Peyer's patch (tissue), 4 donors: ENCODE results near the gene SYPL1. TPM values are rescaled to one million over a fixed set of nuclear protein-coding genes. Genes with fewer than 3 reads are reported as not detected.

Experiments
- DNase-seq, 3 donors: peaks; one replicate each; pipeline ENCODE4 v3.0.0-alpha.2; 2017 to 2019
- H3K27ac ChIP-seq, 4 donors: fragments of 200-600 bp; sonication (generic); one replicate each; pipeline ENCODE4 v1.5.1; 2016 to 2019
- H3K27me3 ChIP-seq, 2 donors: fragments of 200-600 bp; sonication (generic); one replicate each; pipeline ENCODE4 v1.5.1; 2019
- H3K36me3 ChIP-seq, 3 donors: fragments of 200-600 bp; sonication (generic); one replicate each; pipeline ENCODE4 v1.5.1; 2016 to 2019
- H3K4me1 ChIP-seq, 4 donors: fragments of 200-600 bp; sonication (generic); one replicate each; pipeline ENCODE4 v1.5.1; 2016 to 2019
- H3K4me3 ChIP-seq, 4 donors: fragments of 200-600 bp; sonication (generic); 1 replicate in 3 of 4; 2 replicates in 1 of 4; pipeline ENCODE4 v1.5.1; 2016 to 2019; ENCODE audit warnings: mild to moderate bottlenecking in 1 of 4
- H3K9me3 ChIP-seq, 4 donors: fragments of 200-600 bp; sonication (generic); one replicate each; pipeline ENCODE4 v1.5.1; 2016 to 2019; ENCODE audit warnings: mild to moderate bottlenecking in 1 of 4
- POLR2A ChIP-seq, 2 donors: fragments of 450-650 bp; IDR thresholded peaks; one replicate each; pipeline ENCODE4 v1.5.1; 2017; ENCODE audit warnings: antibody characterized with exemption in 2 of 2, mild to moderate bottlenecking in 2 of 2, moderate library complexity in 2 of 2
- total RNA-seq, 4 donors: library from RNA; depleted of rRNA; stranded (reverse); fragments of >200 nt; gene quantifications; one replicate each; pipeline ENCODE4 v1.1.0, GENCODE V29; 2016
- TF ChIP-seq, protein P1 (sequence below), 6 experiments: fragments of 450-650 bp in 4 of 6; fragments of 200-600 bp in 2 of 6; sonication (generic) in 1 of 6; IDR thresholded peaks; one replicate each; pipeline ENCODE4 v1.5.1; 2017 to 2019; ENCODE audit warnings: antibody characterized with exemption in 6 of 6, mild to moderate bottlenecking in 3 of 6, moderate library complexity in 1 of 6

Gene SYPL1
- total RNA-seq, 4 donors from 2014 or later, result 45.2 to 77.6 (median 53.3) TPM

DNA sequence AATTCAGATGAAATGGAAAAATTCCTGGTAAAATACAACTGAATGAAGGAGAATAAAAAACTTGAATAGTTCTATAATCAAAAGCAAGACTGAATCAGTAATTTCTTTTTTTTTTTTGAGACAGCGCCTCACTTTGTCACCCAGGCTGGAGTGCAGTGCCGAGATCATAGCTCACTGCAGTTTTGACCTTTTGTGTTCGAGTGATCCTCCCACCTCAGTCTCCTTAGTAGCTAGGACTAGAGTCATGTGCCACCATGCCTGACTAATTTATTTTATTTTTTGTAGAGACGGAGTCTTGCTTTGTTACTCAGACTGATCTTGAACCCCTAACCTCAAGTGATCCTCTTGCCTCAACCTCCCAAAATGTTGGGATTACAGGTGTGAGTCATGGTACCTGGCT is 26.1 kb downstream of the SYPL1 start:
- no peak for DNase-seq

DNA sequence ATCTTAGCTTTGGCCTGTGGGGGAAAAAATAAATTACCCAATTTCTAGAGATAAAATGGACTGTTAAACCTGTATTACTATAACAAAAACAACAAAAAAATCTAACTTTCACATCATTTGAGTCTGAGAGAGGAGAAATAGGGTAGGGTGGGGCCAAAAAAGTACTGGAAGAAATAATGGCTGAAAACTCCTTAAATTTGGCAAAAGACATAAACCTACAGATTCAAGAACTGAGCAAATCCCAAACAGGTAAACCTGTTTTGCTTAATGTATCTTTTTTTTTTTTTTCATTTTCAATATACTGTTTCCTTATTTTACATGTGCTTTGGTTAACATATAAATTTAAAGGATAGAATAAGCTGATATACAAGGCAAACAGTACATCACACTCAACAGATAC is 27.1 kb downstream of the SYPL1 start:
- TF ChIP-seq POLR2A (IDR thresholded peaks at IDR 0.05), result no peak
- TF ChIP-seq, protein P1, sequence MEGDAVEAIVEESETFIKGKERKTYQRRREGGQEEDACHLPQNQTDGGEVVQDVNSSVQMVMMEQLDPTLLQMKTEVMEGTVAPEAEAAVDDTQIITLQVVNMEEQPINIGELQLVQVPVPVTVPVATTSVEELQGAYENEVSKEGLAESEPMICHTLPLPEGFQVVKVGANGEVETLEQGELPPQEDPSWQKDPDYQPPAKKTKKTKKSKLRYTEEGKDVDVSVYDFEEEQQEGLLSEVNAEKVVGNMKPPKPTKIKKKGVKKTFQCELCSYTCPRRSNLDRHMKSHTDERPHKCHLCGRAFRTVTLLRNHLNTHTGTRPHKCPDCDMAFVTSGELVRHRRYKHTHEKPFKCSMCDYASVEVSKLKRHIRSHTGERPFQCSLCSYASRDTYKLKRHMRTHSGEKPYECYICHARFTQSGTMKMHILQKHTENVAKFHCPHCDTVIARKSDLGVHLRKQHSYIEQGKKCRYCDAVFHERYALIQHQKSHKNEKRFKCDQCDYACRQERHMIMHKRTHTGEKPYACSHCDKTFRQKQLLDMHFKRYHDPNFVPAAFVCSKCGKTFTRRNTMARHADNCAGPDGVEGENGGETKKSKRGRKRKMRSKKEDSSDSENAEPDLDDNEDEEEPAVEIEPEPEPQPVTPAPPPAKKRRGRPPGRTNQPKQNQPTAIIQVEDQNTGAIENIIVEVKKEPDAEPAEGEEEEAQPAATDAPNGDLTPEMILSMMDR (IDR thresholded peaks at IDR 0.05), result no peak
- Histone ChIP-seq H3K27ac (no peak overlapping the region), H3K4me1 (no peaks in the 10 kb centered on the region), H3K4me3 (no peak overlapping the region), H3K9me3 (no peaks in the 10 kb centered on the region), H3K36me3 (peaks cover 0 to 17% (median 0%) of the 10 kb centered on the region in 3 donors), H3K27me3 (no peaks in the 10 kb centered on the region)
- no peak for DNase-seq

More for the DNA sequence above, 26.1 kb downstream of the SYPL1 start:
- no peaks in the 10 kb centered on the region for H3K9me3 ChIP-seq
- TF ChIP-seq, protein P1 (IDR thresholded peaks at IDR 0.05), result no peak
- TF ChIP-seq POLR2A (IDR thresholded peaks at IDR 0.05), result no peak
- H3K27ac ChIP-seq, result no peak overlapping the region
- no peaks in the 10 kb centered on the region for H3K27me3 ChIP-seq
- no peak overlapping the region for H3K4me3 ChIP-seq
- H3K4me1 ChIP-seq, result no peaks in the 10 kb centered on the region
- peaks cover 0 to 25% (median 0%) of the 10 kb centered on the region in 3 donors for H3K36me3 ChIP-seq

DNA sequence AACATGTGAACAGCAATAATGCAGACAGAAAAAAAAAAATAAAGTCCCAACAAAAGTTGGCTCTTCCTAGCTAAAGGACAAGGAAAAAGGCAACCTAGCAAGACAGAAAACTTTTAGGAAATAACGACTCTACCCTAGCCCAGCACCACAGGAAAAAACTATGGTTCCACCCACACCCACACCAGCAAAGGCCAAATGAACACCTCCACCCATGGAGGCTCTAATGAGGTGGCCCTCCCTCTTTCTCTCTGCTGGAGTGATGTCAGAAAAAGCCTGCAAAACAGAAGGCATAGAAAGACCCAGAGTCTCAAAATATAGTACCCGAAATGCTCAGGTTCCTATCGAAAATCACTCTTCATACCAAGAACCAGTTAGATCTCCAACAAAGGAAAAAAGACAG is 28.4 kb downstream of the SYPL1 start:
- no peaks in the 10 kb centered on the region for H3K9me3 ChIP-seq

DNA sequence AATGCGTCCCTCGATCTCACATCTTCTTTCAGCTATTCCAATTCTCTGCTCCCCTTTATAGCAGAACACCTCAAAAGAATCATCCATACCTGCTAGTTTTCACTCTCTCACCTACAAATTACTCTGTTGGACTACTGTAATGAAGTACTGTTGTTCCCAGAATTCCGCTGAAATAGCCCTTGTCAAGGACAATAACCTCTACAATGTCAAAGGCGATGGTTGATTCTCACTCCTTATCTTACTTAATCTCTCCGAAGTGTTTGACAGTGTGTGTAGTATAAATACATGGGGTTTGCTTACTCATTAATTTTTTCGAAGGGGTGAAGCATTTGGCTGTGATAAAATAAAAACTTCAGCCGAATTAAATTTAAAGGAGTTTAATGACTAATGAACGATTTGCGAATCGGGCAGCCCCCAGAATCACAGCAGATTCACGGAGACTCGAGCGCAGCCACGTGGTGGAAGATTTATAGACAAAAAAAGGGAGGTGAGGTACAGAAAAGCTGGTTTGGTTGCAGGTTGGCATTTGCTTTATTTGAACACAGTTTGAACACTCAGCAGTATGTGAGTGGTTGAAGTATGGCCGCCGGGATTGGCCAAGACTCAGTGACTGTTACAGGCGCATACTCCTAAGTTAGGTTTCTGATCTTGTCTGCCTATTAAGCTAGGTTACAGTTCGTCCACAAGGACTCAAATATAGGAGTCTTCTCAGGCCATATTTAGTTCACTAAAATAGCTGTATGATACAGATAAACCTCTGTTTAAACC is 29.8 kb downstream of the SYPL1 start:
- no peaks in the 10 kb centered on the region for H3K9me3 ChIP-seq
- DNase-seq, result no peak
- no peaks in the 10 kb centered on the region for H3K4me1 ChIP-seq
- H3K27ac ChIP-seq, result no peak overlapping the region
- no peaks in the 10 kb centered on the region for H3K36me3 ChIP-seq
- TF ChIP-seq POLR2A (IDR thresholded peaks at IDR 0.05), result no peak
- no peaks in the 10 kb centered on the region for H3K27me3 ChIP-seq
- H3K4me3 ChIP-seq, result no peak overlapping the region

More for the DNA sequence above, 28.4 kb downstream of the SYPL1 start:
- no peak overlapping the region for H3K4me3 ChIP-seq
- H3K27me3 ChIP-seq, result no peaks in the 10 kb centered on the region
- H3K27ac ChIP-seq, result no peak overlapping the region
- H3K36me3 ChIP-seq, result peaks cover 0 to 4% (median 0%) of the 10 kb centered on the region in 3 donors
- no peak for DNase-seq
- H3K4me1 ChIP-seq, result no peaks in the 10 kb centered on the region
- TF ChIP-seq, protein P1 (IDR thresholded peaks at IDR 0.05), result no peak
- TF ChIP-seq POLR2A (IDR thresholded peaks at IDR 0.05), result no peak

DNA sequence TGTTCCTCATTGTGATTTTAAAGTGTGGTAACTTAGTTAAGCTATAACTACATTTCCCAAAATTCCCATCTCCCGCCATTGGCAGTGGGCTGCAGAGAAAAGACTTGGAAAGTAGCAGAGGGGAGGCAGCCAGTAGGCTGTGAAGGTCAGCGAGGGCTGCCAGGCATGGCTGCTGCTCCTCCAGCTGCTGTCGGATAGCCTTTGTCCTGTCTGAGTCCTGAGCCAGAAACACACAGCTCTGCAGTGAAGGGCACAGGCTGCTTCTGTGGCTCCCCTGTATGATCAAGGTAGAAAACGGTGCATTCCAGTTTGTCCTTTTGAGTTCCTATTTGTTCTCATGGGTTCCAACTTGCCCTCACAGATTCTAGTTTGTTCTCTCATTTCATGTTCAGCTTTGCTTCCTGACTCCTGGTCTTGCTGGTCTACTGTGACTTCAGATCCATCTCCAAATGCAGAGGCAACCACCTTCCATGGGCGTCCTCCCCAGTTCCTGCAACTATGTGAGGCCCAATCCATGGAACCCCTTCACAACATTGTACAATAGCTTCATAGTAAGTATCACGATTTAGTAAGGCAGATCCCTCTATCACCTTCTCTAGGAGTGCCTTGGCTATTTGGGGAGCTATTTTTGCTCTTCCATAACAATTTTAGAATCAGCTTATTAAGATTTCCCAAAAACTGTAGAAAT is 31.7 kb downstream of the SYPL1 start:
- H3K4me1 ChIP-seq, result peaks cover 0 to 8% (median 0%) of the 10 kb centered on the region in 4 donors
- no peak overlapping the region for H3K4me3 ChIP-seq
- TF ChIP-seq, protein P1 (IDR thresholded peaks at IDR 0.05), result no peak
- no peak for TF ChIP-seq POLR2A (IDR thresholded peaks at IDR 0.05)
- DNase-seq, result no peak
- no peak overlapping the region for H3K27ac ChIP-seq
- H3K36me3 ChIP-seq, result no peaks in the 10 kb centered on the region
- H3K27me3 ChIP-seq, result no peaks in the 10 kb centered on the region
- no peaks in the 10 kb centered on the region for H3K9me3 ChIP-seq

DNA sequence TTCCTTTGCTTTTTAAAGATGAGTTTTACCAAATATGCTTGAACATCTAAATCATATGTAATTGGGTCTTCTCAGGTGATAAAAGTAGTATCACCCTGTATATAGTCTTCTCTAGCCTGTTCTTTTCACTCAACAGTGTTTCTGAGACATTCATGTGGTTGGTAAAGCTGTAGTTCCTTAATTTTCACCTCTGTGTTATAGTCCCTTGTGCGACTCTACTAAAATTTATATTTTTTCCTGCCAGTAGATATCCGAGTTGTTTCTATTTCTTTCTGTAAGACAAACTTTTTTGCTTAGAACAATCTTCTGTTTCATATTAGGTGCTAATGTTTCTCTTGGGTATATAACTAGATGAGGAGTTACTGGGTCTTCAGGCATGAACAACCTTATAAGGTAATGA is 35.6 kb downstream of the SYPL1 start:
- TF ChIP-seq, protein P1 (IDR thresholded peaks at IDR 0.05), result no peak
- TF ChIP-seq POLR2A (IDR thresholded peaks at IDR 0.05), result no peak
- H3K9me3 ChIP-seq, result no peaks in the 10 kb centered on the region

More for the DNA sequence above, 35.6 kb downstream of the SYPL1 start:
- Histone ChIP-seq H3K27me3 (no peaks in the 10 kb centered on the region), H3K36me3 (no peaks in the 10 kb centered on the region), H3K4me3 (no peak overlapping the region), H3K27ac (peak overlapping the region in 1 of 4 donors; percentile 15), H3K4me1 (peaks cover 0 to 20% (median 6%) of the 10 kb centered on the region in 4 donors)
- no peak for DNase-seq
